ENCODE measurements around the gene DHRSX.

DHRSX gene

GRCh38 chrX:2332252-2332651, 168.5 kb downstream of the DHRSX start:
- H3K27ac Mint-ChIP-seq = no peak overlapping the region
- H3K9me3 Mint-ChIP-seq = no peaks in the 10 kb centered on the region
- H3K36me3 Mint-ChIP-seq (ENCODE audit: low read depth) = peaks cover 14% of the 10 kb centered on the region
- H3K27me3 Mint-ChIP-seq = no peaks in the 10 kb centered on the region
- H3K4me3 Mint-ChIP-seq = no peak overlapping the region
- no peak for DNase-seq
- no peaks in the 10 kb centered on the region for H3K4me1 Mint-ChIP-seq (ENCODE audit: low read depth)

- H3K27me3 Mint-ChIP-seq = no peaks in the 10 kb centered on the region
- no peaks in the 10 kb centered on the region for H3K4me1 Mint-ChIP-seq (ENCODE audit: low read depth)
- H3K4me3 Mint-ChIP-seq = no peak overlapping the region
- H3K36me3 Mint-ChIP-seq (ENCODE audit: low read depth) = peaks cover 16% of the 10 kb centered on the region
- no peak for DNase-seq
- H3K27ac Mint-ChIP-seq = no peak overlapping the region
- peaks cover under 1% of the 10 kb centered on the region for H3K9me3 Mint-ChIP-seq
Measured at GRCh38 chrX:2330910-2331309, 169.9 kb downstream of the DHRSX start.

GRCh38 chrX:2330487-2330886, 170.3 kb downstream of the DHRSX start:
- Mint-ChIP-seq H3K9me3 (peaks cover 4% of the 10 kb centered on the region), H3K27ac (no peak overlapping the region), H3K27me3 (no peaks in the 10 kb centered on the region), H3K4me1 (ENCODE audit: low read depth) (no peaks in the 10 kb centered on the region), H3K36me3 (ENCODE audit: low read depth) (peaks cover 17% of the 10 kb centered on the region), H3K4me3 (no peak overlapping the region)
- no peak for DNase-seq

GRCh38 chrX:2327423-2327822, 173.4 kb downstream of the DHRSX start:
- Mint-ChIP-seq H3K36me3 (ENCODE audit: low read depth) (peaks cover 38% of the 10 kb centered on the region), H3K9me3 (peaks cover 11% of the 10 kb centered on the region), H3K4me1 (ENCODE audit: low read depth) (peaks cover 3% of the 10 kb centered on the region), H3K27me3 (no peaks in the 10 kb centered on the region), H3K4me3 (no peak overlapping the region), H3K27ac (no peak overlapping the region)
- DNase-seq = no peak

- DNase-seq = peak; percentile 66
- Mint-ChIP-seq H3K9me3 (peaks cover 11% of the 10 kb centered on the region), H3K4me3 (peak overlapping the region; percentile 73), H3K27me3 (no peaks in the 10 kb centered on the region), H3K27ac (peak overlapping the region; percentile 86), H3K36me3 (ENCODE audit: low read depth) (peaks cover 48% of the 10 kb centered on the region), H3K4me1 (ENCODE audit: low read depth) (peaks cover 3% of the 10 kb centered on the region)
Measured at GRCh38 chrX:2325076-2325784, 175.5 kb downstream of the DHRSX start.

- Mint-ChIP-seq H3K4me1 (ENCODE audit: low read depth) (peaks cover 3% of the 10 kb centered on the region), H3K36me3 (ENCODE audit: low read depth) (peaks cover 44% of the 10 kb centered on the region), H3K27me3 (no peaks in the 10 kb centered on the region), H3K4me3 (peak overlapping the region; percentile 10), H3K27ac (no peak overlapping the region), H3K9me3 (peaks cover 11% of the 10 kb centered on the region)
- DNase-seq = no peak
Measured at GRCh38 chrX:2324151-2324550, 176.6 kb downstream of the DHRSX start.

- Mint-ChIP-seq H3K36me3 (ENCODE audit: low read depth) (peaks cover 52% of the 10 kb centered on the region), H3K4me3 (no peak overlapping the region), H3K9me3 (peaks cover 11% of the 10 kb centered on the region), H3K4me1 (ENCODE audit: low read depth) (peaks cover 3% of the 10 kb centered on the region), H3K27me3 (no peaks in the 10 kb centered on the region), H3K27ac (no peak overlapping the region)
- DNase-seq = no peak
Measured at GRCh38 chrX:2321411-2321810, 179.4 kb downstream of the DHRSX start.

GRCh38 chrX:2320580-2321327, 180.0 kb downstream of the DHRSX start:
- no peak overlapping the region for H3K4me3 Mint-ChIP-seq
- DNase-seq = no peak
- peaks cover 3% of the 10 kb centered on the region for H3K4me1 Mint-ChIP-seq (ENCODE audit: low read depth)
- peaks cover 49% of the 10 kb centered on the region for H3K36me3 Mint-ChIP-seq (ENCODE audit: low read depth)
- H3K27me3 Mint-ChIP-seq = no peaks in the 10 kb centered on the region
- H3K27ac Mint-ChIP-seq = no peak overlapping the region
- H3K9me3 Mint-ChIP-seq = peaks cover 10% of the 10 kb centered on the region

GRCh38 chrX:2320089-2320488, 180.7 kb downstream of the DHRSX start:
- peaks cover 3% of the 10 kb centered on the region for H3K9me3 Mint-ChIP-seq
- peaks cover 43% of the 10 kb centered on the region for H3K36me3 Mint-ChIP-seq (ENCODE audit: low read depth)
- no peak overlapping the region for H3K27ac Mint-ChIP-seq
- no peak overlapping the region for H3K4me3 Mint-ChIP-seq
- no peaks in the 10 kb centered on the region for H3K27me3 Mint-ChIP-seq
- H3K4me1 Mint-ChIP-seq (ENCODE audit: low read depth) = no peaks in the 10 kb centered on the region
- DNase-seq = no peak

GRCh38 chrX:2318371-2318770, 182.4 kb downstream of the DHRSX start:
- Mint-ChIP-seq H3K27me3 (no peaks in the 10 kb centered on the region), H3K9me3 (no peaks in the 10 kb centered on the region), H3K4me3 (no peak overlapping the region), H3K4me1 (ENCODE audit: low read depth) (no peaks in the 10 kb centered on the region), H3K27ac (no peak overlapping the region), H3K36me3 (ENCODE audit: low read depth) (peaks cover 30% of the 10 kb centered on the region)
- DNase-seq = no peak

- H3K9me3 Mint-ChIP-seq = no peaks in the 10 kb centered on the region
- peaks cover 24% of the 10 kb centered on the region for H3K36me3 Mint-ChIP-seq (ENCODE audit: low read depth)
- no peak overlapping the region for H3K4me3 Mint-ChIP-seq
- H3K27ac Mint-ChIP-seq = no peak overlapping the region
- no peaks in the 10 kb centered on the region for H3K4me1 Mint-ChIP-seq (ENCODE audit: low read depth)
- no peak for DNase-seq
- H3K27me3 Mint-ChIP-seq = no peaks in the 10 kb centered on the region
Measured at GRCh38 chrX:2317527-2318055, 183.2 kb downstream of the DHRSX start.

GRCh38 chrX:2316534-2316933, 184.2 kb downstream of the DHRSX start:
- peaks cover 26% of the 10 kb centered on the region for H3K36me3 Mint-ChIP-seq (ENCODE audit: low read depth)
- DNase-seq = no peak
- H3K9me3 Mint-ChIP-seq = peaks cover 6% of the 10 kb centered on the region
- H3K27ac Mint-ChIP-seq = no peak overlapping the region
- H3K4me1 Mint-ChIP-seq (ENCODE audit: low read depth) = no peaks in the 10 kb centered on the region
- no peak overlapping the region for H3K4me3 Mint-ChIP-seq
- H3K27me3 Mint-ChIP-seq = no peaks in the 10 kb centered on the region

GRCh38 chrX:2315434-2315833, 185.3 kb downstream of the DHRSX start:
- H3K4me1 Mint-ChIP-seq (ENCODE audit: low read depth) = no peaks in the 10 kb centered on the region
- H3K27ac Mint-ChIP-seq = no peak overlapping the region
- H3K27me3 Mint-ChIP-seq = no peaks in the 10 kb centered on the region
- H3K36me3 Mint-ChIP-seq (ENCODE audit: low read depth) = peaks cover 27% of the 10 kb centered on the region
- H3K9me3 Mint-ChIP-seq = peaks cover 7% of the 10 kb centered on the region
- H3K4me3 Mint-ChIP-seq = no peak overlapping the region
- DNase-seq = no peak

- DNase-seq = no peak
- no peaks in the 10 kb centered on the region for H3K4me1 Mint-ChIP-seq (ENCODE audit: low read depth)
- no peaks in the 10 kb centered on the region for H3K27me3 Mint-ChIP-seq
- H3K27ac Mint-ChIP-seq = no peak overlapping the region
- H3K4me3 Mint-ChIP-seq = no peak overlapping the region
- peaks cover 7% of the 10 kb centered on the region for H3K9me3 Mint-ChIP-seq
- peaks cover 29% of the 10 kb centered on the region for H3K36me3 Mint-ChIP-seq (ENCODE audit: low read depth)
Measured at GRCh38 chrX:2314831-2315365, 185.9 kb downstream of the DHRSX start.

All from activated T-cell treated with anti-CD3 and anti-CD28 coated beads, Interleukin-2, amount 50 U/mL, for 24 hours (primary cell).